ENCODE results near the gene SERINC5.

GRCh38 chr5:80231693-80232092 is 24.2 kb downstream of the SERINC5 start:
- TF ChIP-seq CTCF (conservative IDR thresholded peaks at IDR 0.05 in 1 of 2, IDR thresholded peaks at IDR 0.05 in 1 of 2; ENCODE audit: extremely low read depth in 1 of 2, insufficient read depth in 1 of 2, low read depth in 1 of 2, low read length in 2 of 2) (no peak), EZH2 (IDR thresholded peaks at IDR 0.05; ENCODE audit: borderline replicate concordance, low read length) (no peak)
